Measurements from ENCODE around the gene ECHDC3.

Gene ECHDC3

GRCh38 chr10:11782793-11783557 is 40.8 kb downstream of the ECHDC3 start:
- H3K4me3 ChIP-seq (ENCODE audit: insufficient read depth, low read depth, low read length), result no peak overlapping the region
- H3K36me3 ChIP-seq (ENCODE audit: control insufficient read depth, insufficient read depth, low read length), result no peaks in the 10 kb centered on the region
- no peaks in the 10 kb centered on the region for H3K27me3 ChIP-seq (ENCODE audit: control insufficient read depth, insufficient read depth, low read length, poor library complexity, severe bottlenecking)
- WGBS, 2 experiments, result 83 to 84% methylated on average over 18 of the region's 18 CpGs
- no peaks in the 10 kb centered on the region for H3K4me1 ChIP-seq (ENCODE audit: control insufficient read depth, insufficient read depth, low read length)
- no peaks in the 10 kb centered on the region for H3K9me3 ChIP-seq (ENCODE audit: control insufficient read depth, low read length)
- H3K27ac ChIP-seq (ENCODE audit: insufficient read depth, low read depth, low read length, poor library complexity, severe bottlenecking), result no peak overlapping the region

DNA sequence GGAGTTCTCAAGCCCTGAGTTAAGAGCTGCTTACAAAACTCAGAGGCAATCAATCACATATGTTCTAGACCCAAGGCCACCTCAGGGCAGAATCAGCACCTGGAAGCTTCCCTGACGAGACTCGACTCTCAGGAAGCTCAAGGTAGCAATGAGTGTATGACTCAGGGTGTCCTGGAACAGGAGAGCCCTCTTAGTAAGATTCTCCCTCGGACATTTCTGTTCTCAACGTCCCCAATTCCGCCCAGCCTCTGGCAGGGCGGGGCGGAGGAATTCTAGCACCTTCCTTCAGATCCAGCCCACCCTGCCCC is 41.3 kb downstream of the ECHDC3 start:
- WGBS, 2 experiments, result 88 to 90% methylated on average over 7 of the region's 7 CpGs
- Histone ChIP-seq H3K4me1 (ENCODE audit: control insufficient read depth, insufficient read depth, low read length) (no peaks in the 10 kb centered on the region), H3K36me3 (ENCODE audit: control insufficient read depth, insufficient read depth, low read length) (no peaks in the 10 kb centered on the region), H3K9me3 (ENCODE audit: control insufficient read depth, low read length) (no peaks in the 10 kb centered on the region), H3K27me3 (ENCODE audit: control insufficient read depth, insufficient read depth, low read length, poor library complexity, severe bottlenecking) (no peaks in the 10 kb centered on the region), H3K4me3 (ENCODE audit: insufficient read depth, low read depth, low read length) (no peak overlapping the region), H3K27ac (ENCODE audit: insufficient read depth, low read depth, low read length, poor library complexity, severe bottlenecking) (no peak overlapping the region)

DNA sequence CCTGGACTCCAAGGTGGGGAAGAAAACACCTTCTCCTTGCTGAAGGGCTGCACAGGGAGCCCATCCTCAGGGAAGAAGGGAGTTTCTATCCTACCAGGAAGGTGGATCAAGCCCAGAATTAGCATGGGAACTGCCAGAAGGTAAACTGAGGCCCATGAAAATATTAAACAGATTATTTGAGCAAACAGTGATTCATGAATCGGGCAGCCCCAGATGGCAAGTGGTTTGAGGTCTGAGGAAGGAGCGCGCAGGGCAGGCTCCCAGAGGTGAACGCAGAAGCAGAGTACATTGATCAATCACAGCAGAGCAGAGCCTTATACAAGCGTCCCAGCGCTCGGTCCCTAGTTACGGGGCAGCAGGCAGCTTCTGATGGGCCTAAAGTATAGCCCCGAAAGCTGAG is 45.2 kb downstream of the ECHDC3 start:
- no peak overlapping the region for H3K4me3 ChIP-seq (ENCODE audit: insufficient read depth, low read depth, low read length)
- no peak overlapping the region for H3K27ac ChIP-seq (ENCODE audit: insufficient read depth, low read depth, low read length, poor library complexity, severe bottlenecking)
- H3K9me3 ChIP-seq (ENCODE audit: control insufficient read depth, low read length), result no peaks in the 10 kb centered on the region
- H3K27me3 ChIP-seq (ENCODE audit: control insufficient read depth, insufficient read depth, low read length, poor library complexity, severe bottlenecking), result no peaks in the 10 kb centered on the region
- H3K4me1 ChIP-seq (ENCODE audit: control insufficient read depth, insufficient read depth, low read length), result no peaks in the 10 kb centered on the region
- 96% methylated on average over 9 of the region's 9 CpGs for WGBS, 2 experiments
- no peaks in the 10 kb centered on the region for H3K36me3 ChIP-seq (ENCODE audit: control insufficient read depth, insufficient read depth, low read length)

DNA sequence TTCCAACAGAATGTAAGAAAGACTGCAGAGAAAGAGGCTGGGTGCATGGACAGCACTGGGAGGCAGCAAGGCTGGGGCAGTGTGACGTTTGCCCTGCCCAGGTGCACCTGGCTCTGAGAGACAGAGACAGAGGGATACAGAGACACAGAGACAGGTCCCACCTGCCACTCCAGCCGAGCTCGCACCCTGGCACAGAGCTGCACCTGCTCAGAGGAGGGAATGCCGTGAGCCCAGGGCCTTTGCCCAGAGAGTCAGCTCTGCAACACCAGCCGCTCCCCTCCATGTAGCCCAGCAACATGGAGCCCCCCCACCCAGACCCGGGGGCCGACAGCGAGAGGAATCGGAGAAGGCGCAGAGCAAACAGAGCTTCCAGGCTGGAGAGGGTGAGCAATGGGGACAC is 45.7 kb downstream of the ECHDC3 start:
- Histone ChIP-seq H3K27me3 (ENCODE audit: control insufficient read depth, insufficient read depth, low read length, poor library complexity, severe bottlenecking) (no peaks in the 10 kb centered on the region), H3K36me3 (ENCODE audit: control insufficient read depth, insufficient read depth, low read length) (no peaks in the 10 kb centered on the region), H3K4me1 (ENCODE audit: control insufficient read depth, insufficient read depth, low read length) (no peaks in the 10 kb centered on the region), H3K27ac (ENCODE audit: insufficient read depth, low read depth, low read length, poor library complexity, severe bottlenecking) (no peak overlapping the region), H3K4me3 (ENCODE audit: insufficient read depth, low read depth, low read length) (no peak overlapping the region), H3K9me3 (ENCODE audit: control insufficient read depth, low read length) (no peaks in the 10 kb centered on the region)
- WGBS, 2 experiments, result 85 to 90% methylated on average over 10 of the region's 10 CpGs

- H3K4me3 ChIP-seq (ENCODE audit: insufficient read depth, low read depth, low read length), result no peak overlapping the region
- H3K27ac ChIP-seq (ENCODE audit: insufficient read depth, low read depth, low read length, poor library complexity, severe bottlenecking), result no peak overlapping the region
- 95% methylated on average over 2 of the region's 2 CpGs for WGBS, 2 experiments
- H3K27me3 ChIP-seq (ENCODE audit: control insufficient read depth, insufficient read depth, low read length, poor library complexity, severe bottlenecking), result no peaks in the 10 kb centered on the region
- no peaks in the 10 kb centered on the region for H3K4me1 ChIP-seq (ENCODE audit: control insufficient read depth, insufficient read depth, low read length)
- H3K36me3 ChIP-seq (ENCODE audit: control insufficient read depth, insufficient read depth, low read length), result no peaks in the 10 kb centered on the region
- H3K9me3 ChIP-seq (ENCODE audit: control insufficient read depth, low read length), result no peaks in the 10 kb centered on the region
These were observed 47.1 kb downstream of the ECHDC3 start for GRCh38 chr10:11789306-11789705.

DNA sequence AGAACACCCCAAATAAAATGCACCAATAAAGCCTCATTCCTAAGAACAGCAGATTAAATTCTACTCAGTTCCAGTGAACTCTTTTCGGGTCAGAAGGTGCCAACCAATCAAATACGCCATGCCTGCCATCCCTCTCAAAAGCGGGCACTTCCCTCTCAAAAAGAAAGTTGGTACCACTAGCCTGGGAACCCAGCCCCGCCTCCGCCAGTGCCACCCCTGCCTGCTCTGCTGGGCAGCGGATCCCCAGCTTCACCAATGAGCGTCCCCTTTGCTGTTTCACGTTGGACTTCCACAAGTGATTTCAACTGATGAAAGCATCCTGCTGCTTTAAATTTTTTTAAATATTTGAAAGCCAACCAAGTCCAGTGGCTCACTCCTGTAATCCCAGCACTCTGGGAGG is 47.8 kb downstream of the ECHDC3 start:
- no peak overlapping the region for H3K4me3 ChIP-seq (ENCODE audit: insufficient read depth, low read depth, low read length)
- H3K27me3 ChIP-seq (ENCODE audit: control insufficient read depth, insufficient read depth, low read length, poor library complexity, severe bottlenecking), result no peaks in the 10 kb centered on the region
- no peak overlapping the region for H3K27ac ChIP-seq (ENCODE audit: insufficient read depth, low read depth, low read length, poor library complexity, severe bottlenecking)
- no peaks in the 10 kb centered on the region for H3K36me3 ChIP-seq (ENCODE audit: control insufficient read depth, insufficient read depth, low read length)
- no peaks in the 10 kb centered on the region for H3K9me3 ChIP-seq (ENCODE audit: control insufficient read depth, low read length)
- H3K4me1 ChIP-seq (ENCODE audit: control insufficient read depth, insufficient read depth, low read length), result no peaks in the 10 kb centered on the region
- 91 to 93% methylated on average over 8 of the region's 8 CpGs for WGBS, 2 experiments

DNA sequence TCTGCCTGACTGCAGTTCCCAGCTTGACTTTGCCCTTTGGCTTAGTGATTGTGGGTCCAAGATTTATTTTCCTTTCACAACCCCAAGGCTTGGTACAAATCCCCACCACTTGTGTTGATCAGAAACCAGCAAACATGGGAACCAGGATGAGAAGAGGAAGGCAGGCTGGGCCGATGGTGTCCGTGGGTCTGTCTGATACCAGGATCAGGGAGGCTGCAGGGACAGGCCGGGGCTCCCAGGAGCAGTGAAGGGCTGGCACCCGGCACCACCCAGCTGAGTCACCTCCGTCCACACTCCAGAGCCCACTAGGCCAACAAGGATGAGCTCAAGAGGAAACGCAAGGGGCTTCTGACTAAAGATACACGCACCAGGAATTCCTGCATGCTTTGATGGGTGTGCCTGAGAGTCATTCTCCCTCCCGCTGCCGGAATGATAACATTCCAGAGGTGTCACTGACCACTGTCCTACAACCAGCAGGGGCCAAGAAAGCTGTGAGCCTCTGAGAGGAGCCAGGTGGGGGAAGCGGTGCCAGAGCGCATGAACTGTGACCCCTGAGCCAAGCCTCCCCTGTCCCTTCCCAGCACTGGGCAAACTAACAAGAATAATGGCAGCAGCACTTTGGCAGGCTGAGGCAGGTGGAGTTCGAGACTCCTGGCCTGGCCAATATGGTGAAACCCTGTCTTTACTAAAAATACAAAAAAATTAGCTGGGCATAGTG is 51.7 kb downstream of the ECHDC3 start:
- Histone ChIP-seq H3K36me3 (ENCODE audit: control insufficient read depth, insufficient read depth, low read length) (no peaks in the 10 kb centered on the region), H3K27me3 (ENCODE audit: control insufficient read depth, insufficient read depth, low read length, poor library complexity, severe bottlenecking) (no peaks in the 10 kb centered on the region), H3K9me3 (ENCODE audit: control insufficient read depth, low read length) (no peaks in the 10 kb centered on the region), H3K4me1 (ENCODE audit: control insufficient read depth, insufficient read depth, low read length) (peaks cover under 1% of the 10 kb centered on the region), H3K4me3 (ENCODE audit: insufficient read depth, low read depth, low read length) (no peak overlapping the region), H3K27ac (ENCODE audit: insufficient read depth, low read depth, low read length, poor library complexity, severe bottlenecking) (no peak overlapping the region)
- WGBS, 2 experiments, result 88 to 91% methylated on average over 12 of the region's 12 CpGs

GRCh38 chr10:11794566-11794965 is 52.4 kb downstream of the ECHDC3 start:
- 86 to 88% methylated on average over 5 of the region's 5 CpGs for WGBS, 2 experiments
- Histone ChIP-seq H3K27me3 (ENCODE audit: control insufficient read depth, insufficient read depth, low read length, poor library complexity, severe bottlenecking) (no peaks in the 10 kb centered on the region), H3K36me3 (ENCODE audit: control insufficient read depth, insufficient read depth, low read length) (no peaks in the 10 kb centered on the region), H3K4me3 (ENCODE audit: insufficient read depth, low read depth, low read length) (no peak overlapping the region), H3K9me3 (ENCODE audit: control insufficient read depth, low read length) (no peaks in the 10 kb centered on the region), H3K4me1 (ENCODE audit: control insufficient read depth, insufficient read depth, low read length) (peaks cover 7% of the 10 kb centered on the region), H3K27ac (ENCODE audit: insufficient read depth, low read depth, low read length, poor library complexity, severe bottlenecking) (no peak overlapping the region)

GRCh38 chr10:11795101-11795920 is 53.1 kb downstream of the ECHDC3 start:
- Histone ChIP-seq H3K27ac (ENCODE audit: insufficient read depth, low read depth, low read length, poor library complexity, severe bottlenecking) (no peak overlapping the region), H3K4me3 (ENCODE audit: insufficient read depth, low read depth, low read length) (no peak overlapping the region), H3K4me1 (ENCODE audit: control insufficient read depth, insufficient read depth, low read length) (peaks cover 7% of the 10 kb centered on the region), H3K9me3 (ENCODE audit: control insufficient read depth, low read length) (no peaks in the 10 kb centered on the region), H3K27me3 (ENCODE audit: control insufficient read depth, insufficient read depth, low read length, poor library complexity, severe bottlenecking) (no peaks in the 10 kb centered on the region), H3K36me3 (ENCODE audit: control insufficient read depth, insufficient read depth, low read length) (no peaks in the 10 kb centered on the region)
- WGBS, 2 experiments, result 90 to 93% methylated on average over 25 of the region's 25 CpGs

DNA sequence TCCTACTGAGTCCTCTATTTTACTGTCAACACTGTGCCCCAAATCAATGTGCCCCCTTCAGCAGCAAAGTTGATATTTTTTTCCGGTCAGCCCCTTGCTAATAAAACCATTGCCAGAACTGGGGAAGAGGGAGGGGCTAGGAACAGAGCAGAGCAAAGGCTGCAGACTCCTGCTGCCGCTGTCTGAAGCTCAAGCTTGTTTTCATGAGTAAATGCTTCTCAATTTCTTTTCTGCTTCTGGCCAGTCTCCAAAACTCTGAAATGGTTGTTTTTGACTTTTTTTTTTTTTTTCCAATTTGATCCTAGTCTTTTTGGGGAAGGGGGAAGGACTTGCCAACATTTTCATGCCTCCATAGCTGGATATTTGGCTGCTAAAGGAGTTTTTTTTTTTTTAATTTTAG is 54.3 kb downstream of the ECHDC3 start:
- Histone ChIP-seq H3K36me3 (ENCODE audit: control insufficient read depth, insufficient read depth, low read length) (no peaks in the 10 kb centered on the region), H3K9me3 (ENCODE audit: control insufficient read depth, low read length) (no peaks in the 10 kb centered on the region), H3K27ac (ENCODE audit: insufficient read depth, low read depth, low read length, poor library complexity, severe bottlenecking) (no peak overlapping the region), H3K4me1 (ENCODE audit: control insufficient read depth, insufficient read depth, low read length) (peaks cover 7% of the 10 kb centered on the region), H3K27me3 (ENCODE audit: control insufficient read depth, insufficient read depth, low read length, poor library complexity, severe bottlenecking) (no peaks in the 10 kb centered on the region), H3K4me3 (ENCODE audit: insufficient read depth, low read depth, low read length) (no peak overlapping the region)
- 87 to 88% methylated on average over 2 of the region's 2 CpGs for WGBS, 2 experiments
